Osteoblast (primary cell): ENCODE data around the gene SMAP2. TPM values are rescaled to one million over a fixed set of nuclear protein-coding genes. Genes with fewer than 3 reads are reported as not detected.

ENCODE experiments used
- DNase-seq: peaks from one replicate; pipeline ENCODE4 v3.0.0; 2011; ENCODE audit warnings: low spot score, mixed read lengths; ENCODE audit not compliant: insufficient read length; ENCODE audit errors: missing footprints
- H2AFZ ChIP-seq: 2 replicates; pipeline ENCODE4 v1.6.0; 2011; ENCODE audit warnings: mild to moderate bottlenecking, low read length
- H3K27ac ChIP-seq: 2 replicates; pipeline ENCODE4 v1.5.1; 2011; ENCODE audit warnings: mild to moderate bottlenecking, low read depth, low read length, moderate library complexity
- H3K27me3 ChIP-seq: 2 replicates; pipeline ENCODE4 v1.6.0; 2012; ENCODE audit warnings: mild to moderate bottlenecking, control low read depth, inconsistent platforms, low read length, moderate library complexity; ENCODE audit not compliant: insufficient read depth
- H3K36me3 ChIP-seq: 2 replicates; pipeline ENCODE4 v1.5.1; 2011; ENCODE audit warnings: mild to moderate bottlenecking, low read length, control low read depth, moderate library complexity; ENCODE audit not compliant: insufficient read depth
- H3K4me1 ChIP-seq: 2 replicates; pipeline ENCODE4 v1.5.1; 2011; ENCODE audit warnings: mild to moderate bottlenecking, low read length, control low read depth, moderate library complexity; ENCODE audit not compliant: insufficient read depth
- H3K4me2 ChIP-seq: 2 replicates; pipeline ENCODE4 v1.6.0; 2011; ENCODE audit warnings: mild to moderate bottlenecking, low read length; ENCODE audit not compliant: insufficient read depth
- H3K4me3 ChIP-seq: fragments of 200-600 bp; sonication (generic); 3 replicates; pipeline ENCODE4 v1.5.1; 2012; ENCODE audit warnings: mild to moderate bottlenecking, low read length, inconsistent platforms; ENCODE audit not compliant: insufficient read depth
- H3K79me2 ChIP-seq: 2 replicates; pipeline ENCODE4 v1.6.0; 2012; ENCODE audit warnings: mild to moderate bottlenecking, low read length, control low read depth, inconsistent platforms; ENCODE audit not compliant: insufficient read depth
- H3K9me3 ChIP-seq: 2 replicates; pipeline ENCODE4 v1.5.1; 2011; ENCODE audit warnings: low read depth, low read length, control low read depth
- H4K20me1 ChIP-seq: 2 replicates; pipeline ENCODE4 v1.6.0; 2012; ENCODE audit warnings: mild to moderate bottlenecking, low read length, control low read depth; ENCODE audit not compliant: insufficient read depth
- total RNA-seq: library from RNA; depleted of rRNA; stranded (reverse); fragments of >200 nt; gene quantifications from 2 replicates; pipeline ENCODE4 v1.2.3, GENCODE V29; 2012
- TF ChIP-seq, protein P1 (sequence below): IDR thresholded peaks from 2 replicates; pipeline ENCODE4 v1.5.1; 2011; ENCODE audit warnings: mild to moderate bottlenecking, low read depth, low read length, moderate library complexity; ENCODE audit errors: extremely low read depth

The SMAP2 gene
- total RNA-seq, 1 donor = 20.3 TPM

DNA sequence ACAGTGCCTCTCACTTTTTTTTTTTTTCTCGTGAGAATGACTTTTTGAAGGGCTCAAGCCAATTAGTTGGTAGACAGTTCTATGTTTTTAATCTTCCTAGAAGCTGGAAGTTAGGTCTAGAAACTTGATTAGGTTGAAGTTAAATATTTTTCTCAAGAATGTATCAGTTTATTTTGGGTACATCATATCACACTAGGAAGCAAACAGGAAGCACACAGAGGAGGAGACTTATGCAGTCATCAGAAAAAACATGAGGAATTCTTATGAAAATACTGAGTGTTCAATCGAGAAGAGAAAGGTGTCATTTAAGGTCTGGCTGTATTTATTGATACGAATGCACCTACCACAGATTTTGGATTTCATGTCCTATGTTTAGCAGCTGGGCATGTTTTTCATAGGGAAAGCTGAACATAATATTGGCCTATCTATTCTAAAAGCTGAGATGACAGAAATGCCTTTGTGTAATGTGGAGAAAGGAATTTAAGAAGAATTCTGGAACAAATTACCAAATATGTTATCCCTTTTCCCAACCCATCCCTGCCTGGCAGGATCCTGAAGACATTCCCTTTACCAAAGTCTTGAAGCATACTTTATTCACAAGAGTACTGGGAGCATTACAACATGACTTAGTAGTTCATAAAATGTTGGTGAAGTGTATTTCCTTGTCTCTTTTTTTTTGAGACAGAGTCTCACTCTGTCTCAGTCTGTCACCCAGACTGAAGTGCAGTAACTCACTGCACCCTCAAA is 59.3 kb downstream of the SMAP2 start:
- no peaks in the 10 kb centered on the region for H3K27me3 ChIP-seq
- H3K36me3 ChIP-seq = no peaks in the 10 kb centered on the region
- no peak overlapping the region for H3K4me3 ChIP-seq
- TF ChIP-seq, protein P1, sequence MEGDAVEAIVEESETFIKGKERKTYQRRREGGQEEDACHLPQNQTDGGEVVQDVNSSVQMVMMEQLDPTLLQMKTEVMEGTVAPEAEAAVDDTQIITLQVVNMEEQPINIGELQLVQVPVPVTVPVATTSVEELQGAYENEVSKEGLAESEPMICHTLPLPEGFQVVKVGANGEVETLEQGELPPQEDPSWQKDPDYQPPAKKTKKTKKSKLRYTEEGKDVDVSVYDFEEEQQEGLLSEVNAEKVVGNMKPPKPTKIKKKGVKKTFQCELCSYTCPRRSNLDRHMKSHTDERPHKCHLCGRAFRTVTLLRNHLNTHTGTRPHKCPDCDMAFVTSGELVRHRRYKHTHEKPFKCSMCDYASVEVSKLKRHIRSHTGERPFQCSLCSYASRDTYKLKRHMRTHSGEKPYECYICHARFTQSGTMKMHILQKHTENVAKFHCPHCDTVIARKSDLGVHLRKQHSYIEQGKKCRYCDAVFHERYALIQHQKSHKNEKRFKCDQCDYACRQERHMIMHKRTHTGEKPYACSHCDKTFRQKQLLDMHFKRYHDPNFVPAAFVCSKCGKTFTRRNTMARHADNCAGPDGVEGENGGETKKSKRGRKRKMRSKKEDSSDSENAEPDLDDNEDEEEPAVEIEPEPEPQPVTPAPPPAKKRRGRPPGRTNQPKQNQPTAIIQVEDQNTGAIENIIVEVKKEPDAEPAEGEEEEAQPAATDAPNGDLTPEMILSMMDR = no peak
- H3K9me3 ChIP-seq = no peaks in the 10 kb centered on the region
- H3K27ac ChIP-seq = no peak overlapping the region
- no peaks in the 10 kb centered on the region for H4K20me1 ChIP-seq
- no peaks in the 10 kb centered on the region for H3K79me2 ChIP-seq
- DNase-seq = no peak
- H3K4me2 ChIP-seq = no peak overlapping the region
- H2AFZ ChIP-seq = no peak overlapping the region
- peaks cover 10% of the 10 kb centered on the region for H3K4me1 ChIP-seq

DNA sequence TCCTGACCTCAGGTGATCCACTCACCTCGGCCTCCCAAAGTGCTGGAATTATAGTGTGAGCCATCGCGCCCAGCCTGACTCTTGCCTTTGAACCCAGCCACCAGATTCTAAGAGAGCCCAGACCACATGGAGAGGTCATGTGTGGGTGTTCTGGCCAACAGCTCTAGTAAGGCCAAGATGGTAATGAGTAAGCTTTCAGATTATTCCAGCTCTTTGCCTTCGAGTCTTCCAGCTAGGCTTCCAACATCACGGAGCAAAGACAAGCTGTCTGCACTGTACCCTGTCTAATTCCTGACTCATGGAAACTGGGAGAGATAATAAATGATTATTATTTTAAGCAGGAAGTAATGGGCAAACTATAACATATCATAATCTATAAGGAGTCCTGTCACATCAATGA is 61.9 kb downstream of the SMAP2 start:
- peak; percentile 17 for DNase-seq

DNA sequence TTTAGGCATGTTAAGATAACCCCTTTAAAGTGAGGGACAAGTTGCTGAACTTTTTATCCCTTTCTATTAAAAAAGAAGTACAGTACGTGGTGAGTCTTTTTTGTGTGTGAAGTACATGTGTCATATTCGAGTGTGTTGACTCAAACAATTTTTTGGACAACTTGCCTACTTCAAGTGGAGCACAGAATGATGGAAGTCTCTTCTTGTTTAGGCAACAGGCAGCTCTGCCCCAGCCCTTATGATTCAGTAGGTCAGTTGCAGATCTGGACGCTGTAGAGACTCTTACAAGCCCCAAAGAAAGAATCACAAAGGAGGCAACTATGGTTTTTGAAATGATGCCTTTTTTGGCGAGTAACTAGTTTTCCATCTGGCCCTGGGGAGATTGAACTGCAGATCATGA is 62.3 kb downstream of the SMAP2 start:
- no peaks in the 10 kb centered on the region for H3K79me2 ChIP-seq
- H3K4me2 ChIP-seq = peak overlapping the region; percentile 4
- H3K4me1 ChIP-seq = peaks cover 10% of the 10 kb centered on the region
- H3K4me3 ChIP-seq = no peak overlapping the region
- TF ChIP-seq, protein P1 = no peak
- H3K36me3 ChIP-seq = no peaks in the 10 kb centered on the region
- H3K27me3 ChIP-seq = no peaks in the 10 kb centered on the region
- DNase-seq = peak; percentile 92
- no peaks in the 10 kb centered on the region for H4K20me1 ChIP-seq
- H3K27ac ChIP-seq = peak overlapping the region; percentile 47
- H2AFZ ChIP-seq = no peak overlapping the region
- H3K9me3 ChIP-seq = no peaks in the 10 kb centered on the region

More for the DNA sequence above, 61.9 kb downstream of the SMAP2 start:
- Histone ChIP-seq H2AFZ (no peak overlapping the region), H3K4me2 (peak overlapping the region; percentile 4), H3K4me1 (peaks cover 10% of the 10 kb centered on the region), H3K4me3 (no peak overlapping the region), H3K27me3 (no peaks in the 10 kb centered on the region), H3K9me3 (no peaks in the 10 kb centered on the region), H3K36me3 (no peaks in the 10 kb centered on the region), H3K79me2 (no peaks in the 10 kb centered on the region), H3K27ac (peak overlapping the region; percentile 47), H4K20me1 (no peaks in the 10 kb centered on the region)
- TF ChIP-seq, protein P1 = no peak

DNA sequence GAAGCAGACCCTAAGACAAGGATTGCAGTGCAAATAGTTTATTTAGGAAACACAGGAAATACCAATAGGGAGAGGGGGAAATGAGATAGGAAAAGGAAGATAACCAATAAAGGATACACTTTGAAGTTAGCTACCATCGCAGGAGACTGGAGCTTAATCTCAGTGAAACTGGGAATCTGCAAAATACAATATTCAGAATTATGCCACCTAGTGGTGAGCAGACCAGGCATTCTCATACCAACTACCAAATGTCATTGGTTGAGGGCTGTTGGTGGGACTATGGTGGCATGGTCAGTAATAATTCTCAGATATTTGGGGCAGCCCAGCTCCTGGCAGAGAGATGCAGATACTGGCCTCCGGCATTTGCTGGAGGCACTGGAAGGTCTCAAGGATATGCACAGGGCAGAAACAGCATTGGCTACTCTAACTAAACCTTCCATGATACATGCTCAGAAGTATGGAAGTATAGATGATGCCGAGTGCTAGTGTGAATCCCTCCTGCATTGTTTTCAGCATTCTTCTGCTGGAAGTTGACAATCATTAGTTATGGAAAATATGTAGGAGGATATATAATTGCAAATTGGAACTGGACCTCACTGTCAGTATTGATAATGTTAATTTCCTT is 65.0 kb downstream of the SMAP2 start:
- no peaks in the 10 kb centered on the region for H3K9me3 ChIP-seq
- H3K79me2 ChIP-seq = no peaks in the 10 kb centered on the region
- no peak overlapping the region for H3K4me2 ChIP-seq
- no peak overlapping the region for H2AFZ ChIP-seq
- H3K27ac ChIP-seq = no peak overlapping the region
- H3K27me3 ChIP-seq = no peaks in the 10 kb centered on the region
- peaks cover 10% of the 10 kb centered on the region for H3K4me1 ChIP-seq
- H3K4me3 ChIP-seq = no peak overlapping the region
- TF ChIP-seq, protein P1 = peak; percentile 77
- H3K36me3 ChIP-seq = no peaks in the 10 kb centered on the region
- peak; percentile 82 for DNase-seq
- H4K20me1 ChIP-seq = no peaks in the 10 kb centered on the region
